Skeletal muscle tissue (tissue), 4 donors: ENCODE results near the gene UBFD1. TPM values are rescaled to one million over a fixed set of nuclear protein-coding genes. Genes with fewer than 3 reads are reported as not detected.
"Not testable (repeated sequence)": the region's sequence is repeated elsewhere in the genome, so short reads cannot be mapped to it uniquely, and the experiment has no call there.

Experiments
- H3K27ac ChIP-seq: one replicate; pipeline ENCODE4 v1.7.0; 2013; ENCODE audit warnings: mild to moderate bottlenecking, low read depth, low read length, inconsistent platforms
- H3K27me3 ChIP-seq, 3 donors: one replicate each; pipeline ENCODE4 v1.7.0; 2013; ENCODE audit warnings: low read length in 3 of 3; ENCODE audit not compliant: control insufficient read depth in 3 of 3, insufficient read depth in 3 of 3
- H3K36me3 ChIP-seq, 3 donors: one replicate each; pipeline ENCODE4 v1.7.0; 2013; ENCODE audit warnings: low read length in 3 of 3; ENCODE audit not compliant: control insufficient read depth in 3 of 3, insufficient read depth in 3 of 3
- H3K4me1 ChIP-seq, 3 donors: one replicate each; pipeline ENCODE4 v1.7.0; 2013; ENCODE audit warnings: low read length in 3 of 3, mild to moderate bottlenecking in 3 of 3; ENCODE audit not compliant: control insufficient read depth in 3 of 3, insufficient read depth in 3 of 3
- H3K4me3 ChIP-seq, 3 donors: one replicate each; pipeline ENCODE4 v1.7.0; 2013; ENCODE audit warnings: low read length in 3 of 3
- H3K9ac ChIP-seq, 3 donors: one replicate each; pipeline ENCODE4 v1.7.0; 2013; ENCODE audit warnings: low read length in 3 of 3, mild to moderate bottlenecking in 3 of 3, moderate library complexity in 2 of 3, low read depth in 1 of 3
- H3K9me3 ChIP-seq, 3 donors: one replicate each; pipeline ENCODE4 v1.7.0; 2013; ENCODE audit warnings: low read length in 3 of 3; ENCODE audit not compliant: control insufficient read depth in 3 of 3
- total RNA-seq: library from RNA; depleted of rRNA; stranded (reverse); fragments of >200 nt; gene quantifications from one replicate; pipeline ENCODE4 v1.2.3, GENCODE V29; 2014
- donor health status: Osteomylitis.

The UBFD1 gene, protein sequence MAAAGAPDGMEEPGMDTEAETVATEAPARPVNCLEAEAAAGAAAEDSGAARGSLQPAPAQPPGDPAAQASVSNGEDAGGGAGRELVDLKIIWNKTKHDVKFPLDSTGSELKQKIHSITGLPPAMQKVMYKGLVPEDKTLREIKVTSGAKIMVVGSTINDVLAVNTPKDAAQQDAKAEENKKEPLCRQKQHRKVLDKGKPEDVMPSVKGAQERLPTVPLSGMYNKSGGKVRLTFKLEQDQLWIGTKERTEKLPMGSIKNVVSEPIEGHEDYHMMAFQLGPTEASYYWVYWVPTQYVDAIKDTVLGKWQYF
- total RNA-seq, result 36.5 TPM

DNA sequence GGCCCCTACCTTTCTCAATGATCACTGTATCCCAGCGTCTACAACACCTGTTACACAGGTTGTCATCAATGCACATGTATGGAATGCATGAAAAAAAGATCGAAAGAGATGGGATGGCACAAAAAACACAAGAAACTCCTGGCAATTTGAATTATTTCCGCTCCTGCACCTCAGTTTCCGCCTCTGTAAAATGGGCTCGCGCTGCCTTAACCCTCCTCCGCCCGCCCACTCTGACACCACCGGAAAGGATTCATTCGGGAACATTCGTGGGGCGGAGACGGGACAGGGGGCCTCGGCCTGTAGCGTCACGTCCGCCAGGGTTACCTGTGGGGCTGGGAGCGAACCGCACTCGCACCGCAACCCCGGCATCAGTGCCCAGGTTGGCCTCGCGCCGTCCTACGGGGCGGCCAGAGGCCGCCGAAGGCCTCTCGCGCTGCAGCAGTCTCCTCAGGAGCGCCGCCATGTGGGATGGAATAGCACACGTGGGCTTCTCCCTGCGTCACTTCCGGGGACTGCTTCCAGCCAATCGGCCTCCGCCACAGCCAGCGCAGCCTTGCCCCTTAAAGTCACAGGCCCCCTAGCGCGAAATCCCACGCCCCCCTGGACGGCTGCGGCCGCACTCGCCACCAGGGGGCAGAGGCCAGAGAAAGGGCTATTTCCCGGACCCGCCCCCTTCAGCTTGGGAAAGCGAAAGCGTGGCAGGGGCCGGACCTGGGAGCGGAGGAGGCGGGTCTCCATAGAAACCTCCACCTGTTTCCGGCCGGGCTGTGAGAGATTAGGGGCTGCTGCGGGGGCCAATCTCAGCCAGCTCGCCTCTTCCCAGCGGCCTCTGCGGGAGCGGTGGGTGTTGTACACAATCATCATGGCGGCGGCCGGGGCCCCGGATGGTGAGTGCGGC is at the start of gene UBFD1, which contains the start of gene EARS2:
Gene UBFD1, plus strand, starts transcription at position 847 of the 898 bp plus-strand sequence. Its CDS starts 16 bp downstream, at position 863.
Gene EARS2, minus strand, starts transcription at position 470 of the 898 bp plus-strand sequence. Its CDS starts 7 bp downstream, at position 463.
- peak within 1 kb of the TSS; percentile 88 to 94 (median 89) for H3K4me3 ChIP-seq
- no peaks in the 10 kb centered on the region for H3K9me3 ChIP-seq
- no peaks in the 10 kb centered on the region for H3K27me3 ChIP-seq
- H3K36me3 ChIP-seq, result peaks cover 20 to 36% (median 33%) of the 10 kb centered on the region in 3 donors
- H3K4me1 ChIP-seq, result peaks cover 39 to 43% (median 42%) of the 10 kb centered on the region in 3 donors
- peak within 1 kb of the TSS; percentile 91 for H3K27ac ChIP-seq
- H3K9ac ChIP-seq, result peak within 1 kb of the TSS; percentile 82 to 96 (median 93)

DNA sequence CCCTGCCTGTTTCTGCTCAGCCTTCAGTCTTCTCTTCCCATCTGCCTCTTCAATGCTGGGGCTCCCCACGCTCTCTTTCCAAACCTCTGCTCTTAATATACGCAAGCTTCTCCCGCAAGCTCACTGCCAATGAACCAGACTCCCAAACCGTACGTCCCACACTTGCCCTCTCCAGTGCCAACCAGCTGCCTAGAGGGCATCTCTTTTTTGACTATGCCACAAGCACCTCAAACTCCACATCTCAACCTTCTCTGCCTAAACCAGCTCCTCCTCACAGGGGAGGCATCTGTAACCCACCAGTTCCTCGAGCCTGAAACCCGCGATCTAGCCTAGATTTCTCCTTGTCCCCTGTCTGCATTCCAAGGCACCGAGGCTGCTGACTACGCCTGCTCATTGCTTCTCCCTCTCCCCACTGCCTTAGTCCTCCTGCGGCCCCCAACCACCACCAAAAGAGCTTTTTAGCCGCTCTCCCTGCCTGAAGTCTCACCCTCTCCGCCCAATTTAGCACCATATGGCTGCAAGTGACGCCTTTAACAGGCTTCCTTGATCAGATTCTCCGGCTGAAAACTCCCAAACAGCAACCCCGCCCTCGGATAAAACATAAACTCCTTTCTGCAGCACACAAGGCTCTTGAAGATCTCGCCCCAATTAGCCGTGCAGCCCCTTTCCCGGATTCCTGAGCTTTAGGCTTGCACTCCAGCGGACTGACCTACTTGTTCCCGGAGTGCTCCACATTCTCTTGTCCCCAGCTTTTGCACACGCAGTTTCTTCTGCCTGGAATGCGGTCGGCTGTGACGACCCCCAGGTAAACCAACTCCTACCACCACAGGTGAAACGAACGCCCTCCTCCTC is 48.7 kb upstream of the UBFD1 start:
- peaks cover 0 to 3% (median 0%) of the 10 kb centered on the region in 3 donors for H3K36me3 ChIP-seq
- H3K9ac ChIP-seq, result peak overlapping the region; percentile 68 to 89 (median 80)
- H3K27me3 ChIP-seq, result no peaks in the 10 kb centered on the region
- H3K4me3 ChIP-seq, result peak overlapping the region; percentile 73 to 84 (median 81)
- no peaks in the 10 kb centered on the region for H3K9me3 ChIP-seq
- H3K4me1 ChIP-seq, result peaks cover 37 to 46% (median 39%) of the 10 kb centered on the region in 3 donors
- peak overlapping the region; percentile 39 for H3K27ac ChIP-seq

DNA sequence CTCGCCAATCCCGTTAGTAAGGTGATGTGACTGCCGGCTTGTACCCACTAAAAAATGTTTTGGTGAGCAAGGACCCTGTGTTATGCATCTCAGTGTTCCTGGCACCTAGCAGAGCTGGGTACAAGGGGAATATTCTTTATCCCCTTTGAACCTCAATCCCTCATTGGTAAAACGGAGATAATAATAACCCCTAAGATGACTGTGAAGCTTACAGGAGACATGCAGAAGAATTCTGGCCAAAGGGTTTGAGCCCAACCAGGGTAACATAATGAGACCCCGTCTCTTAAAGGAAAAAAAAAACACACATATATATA is 48.1 kb upstream of the UBFD1 start:
- Histone ChIP-seq H3K4me3 (peak overlapping the region; percentile 73 to 84 (median 81)), H3K36me3 (peaks cover 0 to 3% (median 1%) of the 10 kb centered on the region in 3 donors), H3K4me1 (peaks cover 32 to 40% (median 33%) of the 10 kb centered on the region in 3 donors), H3K9ac (peak overlapping the region; percentile 68 to 89 (median 80)), H3K27ac (no peak overlapping the region), H3K9me3 (no peaks in the 10 kb centered on the region), H3K27me3 (no peaks in the 10 kb centered on the region)

DNA sequence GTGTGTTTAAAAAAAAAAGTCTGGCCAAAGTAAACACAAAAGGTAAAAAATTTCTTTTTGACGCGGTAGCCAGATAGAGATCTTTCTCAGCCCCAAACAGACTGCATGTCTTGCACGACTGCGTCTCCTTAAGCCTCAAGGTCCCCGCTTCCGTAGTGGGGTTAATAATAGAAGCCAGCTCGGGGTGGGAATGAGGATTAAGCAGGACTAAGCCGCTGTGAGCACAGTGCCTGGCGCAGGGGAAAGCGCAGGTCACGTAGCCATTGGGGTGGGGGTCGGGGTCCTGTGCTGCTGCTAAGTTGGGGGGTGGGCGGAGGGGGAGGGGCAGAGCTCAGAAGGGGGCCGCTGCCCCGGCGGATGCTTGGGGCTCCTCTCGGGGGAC is 47.8 kb upstream of the UBFD1 start:
- Histone ChIP-seq H3K9me3 (no peaks in the 10 kb centered on the region), H3K36me3 (peaks cover 3 to 6% (median 5%) of the 10 kb centered on the region in 3 donors), H3K4me1 (peaks cover 28 to 37% (median 29%) of the 10 kb centered on the region in 3 donors), H3K4me3 (peak overlapping the region; percentile 73 to 84 (median 81)), H3K27me3 (no peaks in the 10 kb centered on the region), H3K9ac (peak overlapping the region; percentile 68 to 89 (median 80)), H3K27ac (peak overlapping the region; percentile 64)

DNA sequence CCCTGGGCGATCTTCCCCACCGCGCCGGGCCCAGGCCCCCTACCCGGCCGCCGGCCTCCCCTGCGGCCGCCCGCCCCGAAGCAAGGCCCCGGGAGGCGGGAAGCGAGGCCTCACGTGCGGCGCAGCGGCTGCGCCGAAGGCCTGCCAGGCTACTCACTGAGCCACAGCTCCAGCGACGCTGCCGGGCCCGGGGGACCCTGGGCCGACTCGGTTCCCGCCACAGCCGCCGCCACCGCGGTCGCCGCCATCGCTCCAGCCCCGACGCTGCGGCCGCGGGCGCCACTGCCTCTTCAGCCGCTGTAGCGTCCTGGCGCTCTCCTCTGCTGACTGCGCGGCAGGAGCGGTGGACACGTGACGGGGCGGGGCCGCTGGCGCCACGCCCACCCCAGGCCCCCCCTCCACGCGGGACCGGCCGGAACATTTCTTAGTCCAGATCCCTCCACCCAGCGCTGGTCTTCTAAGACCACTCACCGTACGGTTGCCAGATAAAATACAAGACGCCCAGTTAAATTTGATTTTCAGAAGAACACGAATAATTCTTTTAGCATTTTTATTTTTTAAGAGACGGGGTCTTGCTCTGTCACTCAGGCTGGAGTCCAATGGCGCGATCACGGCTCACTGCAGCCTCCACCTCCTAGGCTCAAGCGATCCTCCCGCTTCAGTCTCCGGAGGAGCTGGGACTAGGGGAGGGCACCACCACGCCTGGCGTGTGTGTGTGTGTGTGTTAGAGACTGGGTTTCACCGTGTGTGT is 47.2 kb upstream of the UBFD1 start, which contains the start of gene GGA2:
Gene GGA2, minus strand, starts transcription at position 331 of the 751 bp plus-strand sequence. Its CDS starts 83 bp downstream, at position 248.
- Histone ChIP-seq H3K27ac (peak within 1 kb of the TSS; percentile 64), H3K27me3 (no peaks in the 10 kb centered on the region), H3K4me1 (peaks cover 23 to 31% (median 25%) of the 10 kb centered on the region in 3 donors), H3K9ac (peak within 1 kb of the TSS; percentile 68 to 89 (median 80)), H3K36me3 (peaks cover 4 to 6% (median 6%) of the 10 kb centered on the region in 3 donors), H3K4me3 (peak within 1 kb of the TSS; percentile 73 to 84 (median 81)), H3K9me3 (no peaks in the 10 kb centered on the region)

DNA sequence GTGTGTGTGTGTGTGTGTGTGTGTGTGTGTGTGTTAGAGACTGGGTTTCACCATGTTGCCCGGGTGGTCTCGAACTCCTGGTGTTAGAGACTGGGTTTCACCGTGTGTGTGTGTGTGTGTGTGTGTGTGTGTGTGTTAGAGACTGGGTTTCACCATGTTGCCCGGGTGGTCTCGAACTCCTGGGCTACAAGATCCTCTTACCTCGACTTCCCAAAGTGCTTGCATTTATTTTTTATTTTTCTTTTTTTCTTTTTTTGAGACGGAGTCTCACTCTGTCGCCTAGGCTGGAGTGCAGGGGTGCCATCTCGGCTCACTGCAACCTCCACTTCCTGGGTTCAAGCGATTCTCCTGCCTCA is 46.6 kb upstream of the UBFD1 start:
- not testable (repeated sequence) for H3K36me3 ChIP-seq, H3K27me3 ChIP-seq, H3K9me3 ChIP-seq
- Histone ChIP-seq H3K27ac (peak overlapping the region; percentile 64), H3K4me1 (peaks cover 23 to 30% (median 25%) of the 10 kb centered on the region in 3 donors), H3K4me3 (peak overlapping the region; percentile 73 to 84 (median 81)), H3K9ac (peak overlapping the region in 2 of 3 donors; percentile 54 to 89)

DNA sequence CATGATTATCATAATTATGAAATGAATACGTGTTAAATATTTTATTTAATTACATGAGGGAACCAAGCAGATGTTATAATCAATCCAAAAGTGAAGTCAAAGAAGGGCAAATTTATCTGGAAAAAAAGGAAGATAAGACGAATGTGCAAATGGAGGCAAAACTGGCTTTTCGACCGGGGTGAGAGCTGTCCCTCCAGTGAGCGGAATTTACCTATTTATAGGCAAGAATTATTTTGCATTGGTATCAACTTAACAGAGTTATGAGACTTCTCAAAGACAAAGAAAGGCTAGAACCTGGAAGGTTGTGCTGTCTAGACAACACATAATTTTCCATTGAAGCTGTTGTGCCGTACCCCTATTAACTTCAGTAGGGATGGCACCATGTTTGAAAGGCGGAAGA is 45.8 kb upstream of the UBFD1 start:
- Histone ChIP-seq H3K9me3 (no peaks in the 10 kb centered on the region), H3K36me3 (peaks cover 3 to 6% (median 4%) of the 10 kb centered on the region in 3 donors), H3K9ac (no peak overlapping the region), H3K27me3 (no peaks in the 10 kb centered on the region), H3K4me1 (peaks cover 15 to 21% (median 17%) of the 10 kb centered on the region in 3 donors), H3K27ac (no peak overlapping the region), H3K4me3 (no peak overlapping the region)

DNA sequence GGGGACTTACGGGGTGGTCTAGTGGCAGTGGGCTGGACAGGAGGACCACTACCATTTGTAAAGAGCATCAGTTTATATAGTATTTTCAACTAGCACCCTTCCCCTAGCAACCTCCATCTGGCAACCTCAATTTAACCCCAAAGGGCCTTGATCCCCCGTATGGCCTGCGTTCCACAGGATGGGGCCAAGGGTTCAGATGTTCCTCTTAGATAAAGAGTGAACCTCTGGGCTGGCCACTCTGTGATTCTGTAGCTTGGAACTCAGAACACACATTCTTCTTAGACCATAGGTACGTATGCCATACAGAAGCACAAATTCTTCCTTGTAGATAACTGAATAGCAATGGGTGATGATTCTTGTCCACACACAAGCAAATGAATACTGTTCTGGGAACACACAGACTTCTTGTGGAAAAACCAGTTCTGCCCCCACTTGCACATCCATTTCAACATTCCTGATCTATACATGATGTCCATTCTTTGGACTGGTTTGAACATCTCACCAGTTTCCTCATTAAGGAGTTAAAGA is 45.3 kb upstream of the UBFD1 start:
- peaks cover 14 to 19% (median 14%) of the 10 kb centered on the region in 3 donors for H3K4me1 ChIP-seq
- no peak overlapping the region for H3K27ac ChIP-seq
- no peak overlapping the region for H3K4me3 ChIP-seq
- no peak overlapping the region for H3K9ac ChIP-seq
- H3K9me3 ChIP-seq, result no peaks in the 10 kb centered on the region
- peaks cover 3 to 6% (median 4%) of the 10 kb centered on the region in 3 donors for H3K36me3 ChIP-seq
- H3K27me3 ChIP-seq, result no peaks in the 10 kb centered on the region
